ENCODE results near the gene PCDH15.

- TF ChIP-seq, protein P1, sequence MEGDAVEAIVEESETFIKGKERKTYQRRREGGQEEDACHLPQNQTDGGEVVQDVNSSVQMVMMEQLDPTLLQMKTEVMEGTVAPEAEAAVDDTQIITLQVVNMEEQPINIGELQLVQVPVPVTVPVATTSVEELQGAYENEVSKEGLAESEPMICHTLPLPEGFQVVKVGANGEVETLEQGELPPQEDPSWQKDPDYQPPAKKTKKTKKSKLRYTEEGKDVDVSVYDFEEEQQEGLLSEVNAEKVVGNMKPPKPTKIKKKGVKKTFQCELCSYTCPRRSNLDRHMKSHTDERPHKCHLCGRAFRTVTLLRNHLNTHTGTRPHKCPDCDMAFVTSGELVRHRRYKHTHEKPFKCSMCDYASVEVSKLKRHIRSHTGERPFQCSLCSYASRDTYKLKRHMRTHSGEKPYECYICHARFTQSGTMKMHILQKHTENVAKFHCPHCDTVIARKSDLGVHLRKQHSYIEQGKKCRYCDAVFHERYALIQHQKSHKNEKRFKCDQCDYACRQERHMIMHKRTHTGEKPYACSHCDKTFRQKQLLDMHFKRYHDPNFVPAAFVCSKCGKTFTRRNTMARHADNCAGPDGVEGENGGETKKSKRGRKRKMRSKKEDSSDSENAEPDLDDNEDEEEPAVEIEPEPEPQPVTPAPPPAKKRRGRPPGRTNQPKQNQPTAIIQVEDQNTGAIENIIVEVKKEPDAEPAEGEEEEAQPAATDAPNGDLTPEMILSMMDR (IDR thresholded peaks at IDR 0.05): no peak
- no peak for TF ChIP-seq POLR2A (IDR thresholded peaks at IDR 0.05)
Observed at GRCh38 chr10:54796881-54797280, 4.2 kb downstream of the PCDH15 start.

Data from esophagus squamous epithelium (tissue), 4 donors.